Fibroblast of pulmonary artery (primary cell): ENCODE measurements around the gene FLRT2.

Experiments used
- DNase-seq: peaks from one replicate; pipeline ENCODE4 v3.0.0-alpha.2; 2010; ENCODE audit warnings: low read depth
- H3K4me3 ChIP-seq: replicated peaks from 2 replicates; pipeline ENCODE4 v1.5.1; 2011; ENCODE audit warnings: low read depth, mild to moderate bottlenecking, control low read depth, low read length, moderate library complexity
- CTCF ChIP-seq: IDR thresholded peaks from 2 replicates; pipeline ENCODE4 v1.5.1; 2011; ENCODE audit warnings: mild to moderate bottlenecking, control low read depth, low read length, inconsistent platforms; ENCODE audit errors: missing control alignments

The FLRT2 gene

DNA sequence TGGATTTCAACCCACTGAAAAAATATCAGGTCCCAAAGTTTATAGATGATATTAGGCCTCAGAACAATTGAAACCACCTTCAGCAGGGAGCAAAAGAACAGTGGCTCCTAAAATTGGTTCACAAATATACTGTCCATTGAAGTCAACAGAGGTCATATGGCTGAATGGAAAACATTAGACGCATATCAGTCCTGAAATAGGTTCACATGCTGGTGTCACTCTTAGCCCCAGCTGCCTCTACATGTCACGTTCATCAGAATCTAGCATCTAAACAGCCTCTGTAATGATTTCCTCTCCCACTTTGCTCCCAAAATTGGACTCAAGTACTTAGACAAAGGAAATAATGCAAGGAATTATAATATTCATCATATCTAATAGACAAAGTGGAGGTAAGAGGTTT lies 8.7 kb downstream of the FLRT2 start:
- no peak for TF ChIP-seq CTCF
- no peak for DNase-seq
- H3K4me3 ChIP-seq, result no peak overlapping the region

DNA sequence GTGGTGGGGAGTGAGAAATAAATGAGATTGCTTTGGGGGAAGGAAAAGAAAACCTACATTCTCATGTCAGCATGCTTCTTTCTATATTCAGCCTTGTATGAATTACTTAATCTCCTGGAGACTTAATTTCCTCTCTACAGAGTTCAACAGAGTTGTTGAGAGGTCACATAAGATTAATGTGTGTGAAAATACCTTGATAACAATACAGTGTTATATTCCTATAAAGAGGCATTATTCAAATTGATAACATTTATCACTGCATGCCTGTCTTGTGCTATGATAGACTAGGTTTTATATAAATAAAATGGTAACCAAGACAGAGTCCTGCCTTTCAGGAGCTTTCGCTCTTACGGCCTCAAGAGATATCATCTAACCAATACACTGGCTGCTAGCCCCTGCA lies 9.6 kb downstream of the FLRT2 start:
- no peak for TF ChIP-seq CTCF
- no peak overlapping the region for H3K4me3 ChIP-seq
- DNase-seq, result no peak

DNA sequence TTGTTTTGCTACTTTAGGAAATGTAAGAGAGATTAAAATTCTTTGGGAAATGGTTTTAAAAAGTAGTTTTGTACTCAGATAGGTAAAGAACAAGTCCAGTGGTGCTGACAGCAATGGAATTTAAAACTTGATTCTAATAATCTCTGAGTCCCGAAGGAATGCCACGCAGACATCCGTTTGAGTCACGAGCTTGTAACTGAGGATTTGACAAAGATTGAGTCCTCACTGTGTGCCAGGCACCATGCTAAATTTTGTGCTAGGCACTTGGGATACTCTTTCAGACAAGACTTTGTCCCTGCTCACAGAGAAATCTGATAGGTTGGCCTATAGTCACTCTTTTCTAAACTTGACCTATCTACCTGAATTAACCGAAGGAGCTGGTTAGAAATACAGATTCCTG lies 12.7 kb downstream of the FLRT2 start:
- peak; percentile 48 for DNase-seq
- no peak overlapping the region for H3K4me3 ChIP-seq
- no peak for TF ChIP-seq CTCF

DNA sequence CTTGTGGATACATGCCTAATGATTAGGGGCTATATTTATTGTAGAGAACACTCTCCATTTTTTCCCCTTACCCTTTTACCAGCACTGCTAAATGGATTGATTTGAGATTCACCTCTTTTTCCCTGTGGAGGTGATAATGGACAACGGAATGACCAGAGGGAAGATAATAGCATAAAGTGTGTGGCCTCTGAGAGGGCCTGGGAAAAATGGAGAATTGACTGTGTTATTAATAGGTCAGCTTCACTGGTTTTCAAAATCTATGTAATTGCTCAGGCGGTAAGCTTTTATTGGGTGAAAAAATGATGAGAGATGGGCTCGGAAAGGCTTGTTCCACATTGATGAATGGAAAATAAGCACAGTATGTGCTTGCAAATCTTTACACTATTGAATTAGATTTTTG lies 15.8 kb downstream of the FLRT2 start:
- DNase-seq, result no peak
- no peak overlapping the region for H3K4me3 ChIP-seq
- TF ChIP-seq CTCF, result no peak

DNA sequence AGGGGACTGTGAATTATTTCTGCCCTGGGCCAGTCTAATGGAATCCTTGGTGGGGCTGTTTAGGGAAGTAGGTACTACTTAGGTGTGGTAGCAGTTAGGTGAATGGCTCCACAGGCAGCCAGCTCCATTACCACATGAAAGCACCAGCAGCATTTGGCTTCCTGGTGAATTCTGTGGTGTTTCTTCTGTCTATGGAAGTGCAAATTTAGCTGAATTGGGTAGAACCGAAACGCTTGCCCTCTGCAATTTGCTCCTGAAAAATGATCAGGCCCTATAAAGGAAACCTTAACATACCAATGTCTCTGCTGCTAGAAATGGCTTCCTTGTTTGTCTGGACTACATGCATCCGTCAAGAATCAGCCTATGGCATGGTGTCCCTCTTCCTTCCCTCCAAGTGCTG lies 16.4 kb downstream of the FLRT2 start:
- no peak overlapping the region for H3K4me3 ChIP-seq
- no peak for TF ChIP-seq CTCF
- DNase-seq, result no peak

DNA sequence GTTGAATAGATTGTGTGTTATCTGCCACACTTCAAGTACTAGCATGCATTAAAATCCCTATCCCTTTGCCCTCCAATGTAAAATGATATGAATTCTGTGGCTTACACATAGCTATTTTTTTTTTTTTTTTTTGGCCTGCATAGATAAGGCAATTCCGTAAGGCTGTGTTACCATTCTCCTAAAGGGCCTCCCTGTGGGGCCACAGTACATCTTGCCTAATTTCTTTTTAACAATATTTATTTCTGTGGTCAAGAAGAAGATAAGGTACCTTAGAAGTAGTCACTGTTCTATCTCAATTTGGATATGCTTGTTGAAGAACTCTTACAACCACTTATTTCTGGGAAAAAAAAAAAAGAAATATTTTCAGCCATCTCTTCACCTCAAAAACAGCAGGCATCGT lies 19.8 kb downstream of the FLRT2 start:
- no peak overlapping the region for H3K4me3 ChIP-seq
- peak; percentile 16 for DNase-seq
- TF ChIP-seq CTCF, result no peak

DNA sequence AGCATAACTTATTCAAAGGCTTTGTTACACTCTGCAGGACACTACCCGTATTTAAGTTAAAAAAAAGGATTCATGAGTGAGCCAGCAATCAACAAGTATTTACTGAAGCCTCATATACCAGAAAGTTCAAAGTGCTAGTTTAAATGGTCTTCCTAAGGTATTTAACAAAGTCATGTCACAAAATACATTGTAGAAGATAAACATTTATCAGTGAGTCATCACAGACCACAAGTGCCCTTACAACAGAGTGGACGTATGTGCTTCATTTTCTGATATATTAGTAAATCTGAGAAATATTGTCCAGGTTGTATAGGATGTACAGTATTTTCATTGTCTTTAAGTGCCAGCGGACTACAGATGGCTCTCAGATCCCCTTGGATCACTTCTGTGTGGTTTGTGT lies 24.2 kb downstream of the FLRT2 start:
- H3K4me3 ChIP-seq, result no peak overlapping the region
- DNase-seq, result no peak
- no peak for TF ChIP-seq CTCF
